Measurements from ENCODE around the gene EXOSC1.
"Not testable (repeated sequence)": the region's sequence is repeated elsewhere in the genome, so short reads cannot be mapped to it uniquely, and the experiment has no call there.

The EXOSC1 gene

DNA sequence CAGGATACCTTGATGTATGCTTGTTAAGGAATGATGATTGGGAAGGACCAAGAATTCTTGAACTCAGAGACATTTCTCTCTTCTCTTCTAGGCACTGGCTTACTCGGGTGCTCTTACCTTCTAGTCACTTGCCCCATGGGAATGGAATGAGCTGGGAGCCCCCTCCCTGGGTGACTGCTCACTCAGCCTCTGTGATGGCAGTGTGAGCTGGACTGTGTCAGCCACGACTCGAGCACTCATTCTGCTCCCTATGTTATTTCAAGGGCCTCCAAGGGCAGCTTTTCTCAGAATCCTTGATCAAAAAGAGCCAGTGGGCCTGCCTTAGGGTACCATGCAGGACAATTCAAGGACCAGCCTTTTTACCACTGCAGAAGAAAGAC is 10.9 kb upstream of the EXOSC1 start:
- DNase-seq = no peak

DNA sequence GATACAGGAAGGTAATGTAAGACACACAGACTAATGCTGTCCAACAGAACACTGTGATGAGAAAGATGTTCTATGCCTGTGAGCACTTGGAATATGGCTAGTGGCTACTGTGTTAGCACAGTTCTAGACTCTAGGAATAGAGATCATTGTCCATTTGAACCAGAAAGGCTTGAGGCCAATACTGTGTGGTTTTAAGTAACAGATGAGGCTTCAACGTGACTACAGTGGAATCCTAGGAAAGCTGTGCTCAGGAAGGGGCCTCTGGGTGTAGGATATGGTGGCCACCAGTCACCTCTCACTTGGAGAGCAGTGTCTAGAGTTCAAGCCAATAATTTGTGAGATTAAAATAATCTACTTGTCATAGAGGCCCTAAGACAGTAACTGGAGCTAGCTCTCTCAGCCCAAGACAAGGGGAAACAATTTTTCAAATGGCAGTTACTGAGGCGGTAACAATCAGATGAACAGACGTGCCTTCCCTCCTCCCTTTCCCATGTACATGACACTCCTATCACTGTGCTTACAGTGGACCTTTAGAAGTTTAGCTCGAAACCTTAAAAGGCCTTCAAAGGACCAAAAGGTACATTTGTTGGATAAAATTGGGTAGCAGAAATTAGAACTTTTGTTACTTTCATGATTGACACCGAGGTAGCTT is 10.4 kb upstream of the EXOSC1 start:
- no peak for DNase-seq

DNA sequence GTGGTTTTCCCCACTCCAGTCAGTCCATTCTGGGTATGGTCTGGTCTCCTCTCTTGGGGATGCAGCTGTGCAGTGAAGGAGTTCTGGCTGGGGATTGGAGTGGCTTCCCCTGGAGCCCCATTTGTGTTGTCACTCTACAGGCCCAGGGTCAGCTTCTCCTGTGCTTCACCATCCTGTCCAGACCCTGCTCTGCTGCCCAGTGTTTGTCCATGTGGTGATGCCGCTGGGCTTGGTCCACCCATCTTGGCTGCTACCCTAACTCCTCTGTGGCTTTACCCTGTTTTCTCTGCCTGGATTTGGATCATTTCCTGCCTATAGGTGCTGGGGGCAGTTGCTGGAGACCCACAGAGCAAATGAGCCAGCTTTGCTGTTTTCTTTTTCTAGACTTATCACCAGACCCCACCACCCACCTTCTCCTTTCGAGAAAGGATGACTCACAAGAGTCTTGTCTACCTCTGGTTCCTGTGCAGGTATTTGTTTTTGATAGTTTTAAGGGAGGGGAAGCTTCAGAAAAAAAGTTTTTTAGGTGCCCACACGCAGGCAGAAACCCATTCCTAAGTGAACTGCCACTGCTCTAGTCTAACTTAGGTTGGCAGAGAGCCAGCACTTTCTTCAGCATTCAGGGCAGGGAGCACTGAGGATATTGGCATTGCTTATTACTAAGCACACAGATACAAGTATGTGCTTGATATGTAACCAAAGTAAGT is 8.7 kb upstream of the EXOSC1 start:
- no peak for DNase-seq

DNA sequence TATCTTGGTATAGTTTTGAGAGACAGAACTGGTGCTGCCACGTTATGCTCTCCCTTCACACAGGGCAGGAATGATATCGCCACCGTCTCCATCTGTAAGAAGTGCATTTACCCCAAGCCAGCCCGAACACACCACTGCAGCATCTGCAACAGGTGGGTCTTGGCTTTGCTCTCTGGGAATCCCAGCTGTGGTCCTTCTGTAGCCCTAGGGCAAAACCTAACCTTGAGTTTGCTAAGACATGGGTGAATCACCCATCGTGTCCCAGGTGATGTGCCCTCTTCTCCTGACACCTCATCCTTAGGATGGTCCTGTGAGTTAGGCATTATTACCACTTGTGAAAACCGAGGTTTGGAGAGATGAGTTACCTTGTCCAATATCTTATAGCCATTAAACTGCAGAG is 6.5 kb upstream of the EXOSC1 start:
- no peak for DNase-seq

DNA sequence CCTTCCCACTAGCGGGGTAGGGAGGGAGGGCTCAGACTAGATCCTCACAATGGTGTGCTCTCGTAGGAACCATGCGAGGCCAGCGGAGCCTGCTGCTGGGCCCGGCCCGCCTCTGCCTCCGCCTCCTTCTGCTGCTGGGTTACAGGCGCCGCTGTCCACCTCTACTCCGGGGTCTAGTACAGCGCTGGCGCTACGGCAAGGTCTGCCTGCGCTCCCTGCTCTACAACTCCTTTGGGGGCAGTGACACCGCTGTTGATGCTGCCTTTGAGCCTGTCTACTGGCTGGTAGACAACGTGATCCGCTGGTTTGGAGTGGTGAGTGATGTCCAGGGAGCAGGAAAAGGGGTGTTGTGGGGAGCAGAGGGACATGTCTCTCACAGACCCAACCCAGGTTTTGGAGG is 5.8 kb upstream of the EXOSC1 start:
- DNase-seq = no peak

DNA sequence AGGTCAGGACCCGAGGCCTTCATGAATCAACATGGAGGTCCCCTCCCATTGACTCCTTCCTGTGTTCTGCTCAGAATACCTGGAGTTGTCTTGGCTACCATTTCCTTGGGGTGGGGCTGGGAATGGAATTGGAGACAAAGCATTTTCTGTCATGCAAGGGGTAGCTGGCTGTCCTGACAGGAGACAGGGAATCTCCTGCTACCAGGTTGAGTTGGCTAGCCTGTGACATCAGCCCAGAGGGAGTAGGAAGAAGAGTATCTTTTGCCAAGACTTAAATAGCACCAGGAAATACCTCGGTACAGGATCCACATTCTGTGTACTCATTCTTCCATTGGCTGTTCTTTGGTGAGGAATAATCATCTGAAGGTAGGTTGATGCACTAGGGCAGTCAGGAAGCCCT is 5.0 kb upstream of the EXOSC1 start:
- DNase-seq = no peak

DNA sequence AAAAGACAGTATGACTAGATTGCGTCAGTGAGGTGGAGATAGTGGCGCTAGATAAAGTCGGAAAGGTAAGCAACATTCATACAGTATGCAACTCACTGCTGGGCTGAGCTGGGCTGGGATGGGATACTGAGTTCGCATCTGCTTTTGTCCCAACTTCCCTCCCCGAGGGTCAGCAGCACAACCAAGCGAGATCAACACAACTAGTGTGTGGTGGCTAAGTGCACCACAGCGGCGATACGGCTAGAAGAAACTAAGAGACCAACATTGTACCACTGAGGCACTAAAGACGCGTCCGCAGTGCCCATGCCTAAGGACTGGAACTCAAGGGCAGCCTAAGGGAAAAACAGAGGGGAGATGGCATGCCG is 467 bp downstream of the EXOSC1 start:
- DNase-seq = no peak

DNA sequence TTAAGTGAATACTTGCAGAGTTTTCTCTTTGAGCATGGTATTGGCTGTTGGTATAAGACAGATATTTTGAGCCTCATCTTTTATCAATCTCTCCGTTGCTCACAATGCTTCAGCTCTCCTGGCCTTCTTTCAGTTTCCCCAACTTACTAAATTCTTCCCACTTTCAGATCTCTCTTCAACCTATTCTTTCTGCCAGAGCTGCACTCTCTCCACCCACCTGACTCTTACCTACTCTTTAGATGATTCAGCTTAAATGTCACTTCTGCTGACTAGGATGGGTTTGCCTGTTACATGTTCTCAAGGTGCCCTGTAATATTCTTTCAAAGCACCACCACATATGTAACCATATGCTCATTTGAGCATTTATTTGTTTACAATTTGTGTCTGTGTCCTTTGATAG is 1.6 kb downstream of the EXOSC1 start:
- DNase-seq = no peak

DNA sequence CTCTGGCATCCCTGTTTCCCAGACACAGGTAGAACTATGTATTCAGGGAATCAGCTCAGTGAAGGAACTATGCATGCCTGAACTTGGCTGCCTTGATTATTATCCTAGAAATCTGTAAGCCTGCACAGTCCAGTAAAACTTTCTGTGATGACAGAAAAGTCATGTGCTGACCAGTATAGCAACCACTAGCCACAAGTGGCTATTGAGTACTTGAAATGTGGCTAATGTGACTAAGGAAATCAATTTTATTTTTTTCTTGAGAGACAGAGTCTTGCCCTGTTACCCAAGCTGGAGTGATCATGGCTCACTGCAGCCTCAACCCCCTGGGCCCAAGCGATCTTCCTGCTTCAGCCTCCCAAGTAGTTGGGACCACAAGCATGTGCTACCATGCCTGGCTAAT is 3.5 kb downstream of the EXOSC1 start:
- DNase-seq = no peak

DNA sequence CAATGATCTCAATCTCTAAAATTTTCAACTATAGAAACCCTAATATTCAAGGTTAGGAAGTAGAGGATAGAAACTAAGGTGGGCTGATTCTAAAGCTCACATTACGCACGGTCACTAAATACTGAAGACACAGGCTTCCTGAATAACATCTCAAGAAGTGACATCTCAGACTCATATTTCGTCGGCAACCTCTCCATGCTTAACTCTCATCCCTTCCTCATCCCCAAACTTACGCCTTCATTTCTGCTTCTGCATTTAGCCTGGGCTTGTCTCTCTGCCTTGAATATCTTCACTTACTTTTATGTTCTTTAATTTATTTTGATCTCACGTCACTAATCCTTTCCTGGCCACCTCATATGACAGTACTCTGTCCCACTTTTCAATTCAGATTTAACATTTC is 10.6 kb downstream of the EXOSC1 start:
- no peak for DNase-seq

DNA sequence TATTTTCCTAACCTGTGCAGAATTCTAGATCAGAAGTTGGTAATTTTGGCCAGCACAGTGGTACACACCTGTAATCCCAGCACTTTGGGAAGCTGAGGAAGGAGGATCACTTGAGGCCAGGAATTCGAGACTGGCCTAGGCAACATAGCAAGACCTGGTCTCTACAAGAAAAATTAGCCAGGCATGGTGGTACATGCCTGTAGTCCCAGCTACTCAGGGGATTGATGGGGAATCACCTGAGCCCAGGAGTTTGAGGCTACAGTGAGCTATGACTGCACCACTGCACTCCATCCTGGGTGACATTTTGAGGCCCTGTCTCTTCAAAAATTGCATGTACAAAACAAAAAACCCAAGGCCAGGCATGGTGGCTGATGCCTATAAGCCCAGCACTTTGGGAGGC is 11.2 kb downstream of the EXOSC1 start:
- DNase-seq = no peak

DNA sequence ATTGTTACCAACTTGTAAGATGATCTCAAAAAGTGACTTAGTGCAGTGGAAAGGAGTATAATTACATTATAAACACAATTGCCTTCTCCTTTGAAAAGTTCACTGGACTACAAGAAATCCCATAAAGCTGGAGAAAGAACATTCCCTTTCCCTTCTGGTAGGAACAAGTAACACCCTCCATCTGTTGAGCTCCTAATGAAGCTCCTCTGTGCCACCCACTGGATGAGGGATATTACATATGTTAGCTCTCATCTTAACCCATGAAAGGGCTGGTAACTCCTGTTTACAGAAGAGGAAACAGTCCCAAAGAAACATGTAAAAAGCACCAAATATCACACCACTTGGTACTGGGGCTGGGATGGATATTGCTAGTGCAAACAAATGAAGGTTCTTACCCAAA is 11.8 kb downstream of the EXOSC1 start:
- DNase-seq = no peak

DNA sequence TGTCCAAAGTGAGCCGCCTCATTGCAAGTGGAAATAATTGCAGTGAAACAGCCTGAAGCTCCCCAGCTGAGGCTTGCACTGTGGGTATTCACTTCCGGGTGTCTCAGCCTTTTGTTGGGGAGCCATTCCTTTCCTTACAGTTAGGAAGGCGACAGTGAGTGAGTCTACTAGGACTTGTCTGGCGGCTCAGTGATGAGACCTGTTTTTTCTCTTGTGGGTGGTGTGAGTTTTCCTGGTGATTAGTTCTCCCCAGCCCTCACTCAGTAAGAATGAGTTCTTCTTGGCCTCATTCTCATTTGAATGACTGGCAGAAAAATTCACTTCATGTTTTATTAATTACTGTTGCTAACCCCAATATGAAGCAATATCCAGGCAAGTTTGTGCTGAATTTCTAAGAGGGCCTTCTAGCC is 17.2 kb downstream of the EXOSC1 start:
- no peak for DNase-seq

DNA sequence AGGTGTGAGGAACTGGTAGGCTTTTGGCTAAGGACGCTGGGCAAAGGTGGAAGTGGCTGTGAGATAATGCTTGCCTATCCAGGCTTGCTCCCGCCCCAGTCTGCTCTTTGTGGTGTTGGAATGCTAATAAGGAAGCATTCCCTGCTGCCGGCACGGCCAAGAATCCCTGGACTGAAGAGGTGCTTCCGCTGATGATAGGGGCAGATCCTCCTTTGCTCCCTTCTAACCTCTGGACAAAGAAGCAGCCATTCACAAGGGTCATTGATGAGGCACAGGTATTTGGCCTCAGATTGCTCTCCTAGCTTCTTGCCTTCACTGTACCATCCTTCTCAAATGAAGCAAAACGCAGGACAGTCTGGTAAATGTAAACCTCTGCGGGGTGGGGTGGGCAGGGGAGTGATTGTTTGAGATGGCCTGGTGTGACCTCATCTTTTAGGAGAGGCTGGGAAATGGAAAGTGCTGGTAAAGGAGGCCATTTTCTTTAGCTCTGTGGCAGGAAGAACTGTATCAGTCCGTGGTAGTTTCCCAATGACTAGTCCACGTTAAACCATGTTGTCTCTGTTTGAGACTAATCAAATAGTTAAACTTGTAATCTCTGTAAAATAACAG is 18.1 kb downstream of the EXOSC1 start:
- no peak for DNase-seq

DNA sequence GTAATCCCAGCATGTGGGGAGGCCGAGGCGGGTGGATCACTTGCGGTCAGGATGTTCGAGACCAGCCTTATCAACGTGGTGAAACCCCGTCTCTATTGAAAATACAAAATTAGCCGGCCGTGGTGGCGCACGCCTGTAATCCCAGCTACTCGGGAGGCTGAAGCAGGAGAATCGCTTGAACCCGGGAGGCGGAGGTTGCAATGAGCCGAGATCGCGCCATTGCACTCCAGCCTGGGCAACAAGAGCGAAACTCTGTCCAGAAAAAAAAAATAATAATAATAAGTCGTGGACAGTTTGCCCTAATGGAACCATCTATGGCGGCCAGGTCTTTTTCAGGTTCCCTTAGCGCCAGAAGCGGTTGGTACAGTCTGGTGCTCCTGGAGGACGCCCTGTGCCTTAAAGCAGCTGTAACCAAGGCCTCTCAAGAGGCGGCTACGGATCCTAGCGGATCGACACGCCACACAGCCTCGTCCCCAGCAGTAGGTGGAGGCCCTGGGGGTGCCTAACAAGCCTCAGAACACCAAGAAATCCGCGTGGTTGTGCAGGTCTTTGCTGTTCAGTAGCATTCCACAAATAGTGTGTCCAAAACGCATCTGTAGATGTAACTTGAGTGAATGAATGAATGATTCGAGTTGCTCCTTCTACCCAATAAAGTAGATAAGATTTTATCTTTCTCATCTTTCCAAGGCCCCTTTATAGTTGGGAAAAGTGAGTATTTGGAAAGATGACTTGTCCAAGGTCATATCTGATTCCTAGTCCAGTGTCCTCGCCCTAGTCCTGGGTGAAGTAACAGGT is 18.8 kb downstream of the EXOSC1 start:
- DNase-seq = no peak

DNA sequence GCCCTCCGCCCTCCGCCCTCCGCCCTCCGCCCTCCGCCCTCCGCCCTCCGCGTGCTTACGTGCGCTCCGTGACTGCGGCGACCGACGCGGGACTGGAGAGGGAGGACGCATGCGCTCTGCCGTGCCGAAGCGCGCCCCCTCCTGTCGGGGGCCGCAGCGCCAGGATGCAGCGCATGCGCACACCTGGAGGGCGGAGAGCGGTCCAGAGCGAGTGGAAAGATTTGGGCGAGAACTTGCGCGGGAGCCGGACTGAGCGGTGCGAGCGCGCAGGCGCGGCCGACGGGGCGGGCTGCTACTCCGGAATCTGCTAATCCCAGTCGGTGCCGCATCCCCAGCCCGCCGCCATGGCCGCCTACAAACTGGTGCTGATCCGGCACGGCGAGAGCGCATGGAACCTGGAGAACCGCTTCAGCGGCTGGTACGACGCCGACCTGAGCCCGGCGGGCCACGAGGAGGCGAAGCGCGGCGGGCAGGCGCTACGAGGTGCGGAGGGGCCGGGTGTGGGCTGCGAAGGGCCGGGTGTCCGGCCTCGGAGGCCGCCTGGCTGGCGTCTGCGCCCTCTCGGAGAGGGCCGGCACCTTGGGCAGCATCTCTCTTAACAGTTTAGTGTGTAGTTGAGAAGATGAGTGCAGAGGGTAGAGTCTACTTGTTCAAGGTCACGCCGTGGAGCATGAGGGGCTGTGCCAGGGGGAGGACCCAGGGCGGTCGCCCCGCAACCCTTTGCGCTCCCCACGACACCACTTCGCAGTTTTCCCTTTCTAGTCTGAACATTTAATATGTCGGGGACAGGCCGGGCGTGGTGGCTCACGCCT is 19.6 kb downstream of the EXOSC1 start, which contains the start of gene PGAM1:
Gene PGAM1, plus strand, starts transcription at position 228 of the 812 bp plus-strand sequence. Its CDS starts 117 bp downstream, at position 345.
- DNase-seq = peak; percentile 97

DNA sequence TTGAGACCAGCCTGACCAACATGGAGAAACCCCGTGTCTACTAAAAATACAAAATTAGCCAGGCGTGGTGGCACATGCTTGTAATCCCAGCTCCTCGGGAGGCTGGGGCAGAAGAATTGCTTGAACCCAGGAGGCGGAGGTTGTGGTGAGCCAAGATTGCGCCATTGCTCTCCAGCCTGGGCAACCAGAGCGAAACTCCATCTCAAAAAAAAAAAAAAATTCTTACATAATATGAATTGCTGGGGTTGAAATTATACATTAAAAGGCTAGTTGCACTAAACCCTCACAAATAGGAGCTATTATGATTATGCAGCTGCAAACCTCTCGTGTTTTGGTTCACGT is 22.1 kb downstream of the EXOSC1 start:
- DNase-seq = not testable (repeated sequence)

DNA sequence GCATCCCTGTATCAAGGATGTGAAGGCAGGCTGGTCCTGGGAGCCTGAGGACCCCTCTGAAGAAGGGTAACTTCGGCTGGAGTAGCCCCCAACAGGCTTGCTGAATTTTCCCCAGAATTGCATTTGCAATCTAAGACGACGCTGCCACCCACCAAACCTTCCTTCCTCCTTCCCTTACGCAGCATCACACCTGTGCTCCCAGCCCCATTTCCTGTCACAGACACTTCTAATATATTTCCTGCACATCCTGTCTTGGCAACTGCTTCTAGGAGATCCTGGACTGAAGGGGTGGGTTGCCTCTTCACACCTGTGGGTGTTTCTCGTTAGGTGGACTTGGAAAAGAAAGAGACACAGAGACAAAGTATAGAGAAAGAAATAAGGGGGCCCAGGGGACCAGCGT is 29.2 kb downstream of the EXOSC1 start:
- DNase-seq = no peak

DNA sequence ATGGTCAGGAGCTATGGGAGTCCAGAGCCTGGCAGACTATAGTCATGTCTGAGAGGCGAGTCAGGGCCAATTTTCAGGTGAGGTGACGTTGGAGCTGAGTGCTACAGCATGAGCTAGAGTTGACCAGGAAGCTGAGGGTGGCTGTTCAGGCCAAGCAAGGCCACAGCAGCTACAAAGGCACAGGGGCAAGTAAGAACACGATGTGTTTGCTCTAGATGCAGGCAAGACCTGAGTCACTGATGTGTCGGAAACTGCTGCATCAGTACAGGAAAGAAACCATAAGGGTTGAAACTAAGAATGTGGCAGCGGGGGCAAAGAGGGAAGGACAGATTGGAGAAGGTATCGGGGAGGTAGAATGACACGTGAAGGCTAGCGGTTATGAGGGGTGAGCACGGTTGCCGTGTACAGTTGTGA is 32.9 kb downstream of the EXOSC1 start:
- no peak for DNase-seq

DNA sequence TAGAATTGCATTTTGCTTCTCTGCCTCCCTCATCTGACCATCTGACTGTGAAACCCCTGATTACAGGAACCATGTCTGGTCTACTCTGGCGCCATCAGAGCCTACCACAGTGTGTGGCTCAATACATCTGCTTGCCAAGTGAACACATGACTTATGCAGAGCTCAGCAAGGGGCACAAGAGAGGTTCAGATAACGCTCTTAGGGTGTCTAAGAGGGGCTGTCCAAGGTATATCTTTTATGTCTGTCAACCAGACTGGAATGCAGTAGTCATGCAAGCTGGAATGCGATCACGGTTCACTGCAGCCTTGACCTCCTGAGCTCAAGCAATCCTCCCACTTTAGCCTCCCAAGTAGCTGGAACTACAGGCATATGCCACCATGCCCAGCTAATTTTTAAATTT is 34.4 kb downstream of the EXOSC1 start:
- no peak for DNase-seq

DNA sequence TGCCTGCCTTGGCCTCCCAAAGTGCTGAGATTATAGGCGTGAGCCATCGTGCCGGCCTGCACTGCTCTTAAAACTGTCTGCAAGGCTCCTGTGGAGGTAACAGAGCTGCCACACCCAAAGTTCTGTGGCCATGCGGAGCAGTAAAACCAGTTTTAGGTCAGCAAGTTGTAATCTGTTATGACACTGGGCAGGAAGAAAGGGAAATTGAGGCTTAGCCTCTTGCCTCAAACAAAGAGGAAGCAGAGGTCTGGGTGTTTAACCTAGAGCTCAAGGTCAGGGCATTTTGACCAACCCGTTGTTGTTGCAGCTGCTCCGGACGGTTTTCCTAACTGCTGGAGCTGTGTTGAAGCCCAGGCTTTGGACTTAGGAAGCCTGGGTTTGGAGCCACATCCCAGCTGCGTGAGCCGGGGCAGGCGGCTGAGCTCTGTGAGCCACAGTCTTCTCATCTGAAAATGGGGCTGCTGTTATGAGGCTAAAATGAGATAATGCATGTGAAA is 37.3 kb downstream of the EXOSC1 start:
- no peak for DNase-seq

DNA sequence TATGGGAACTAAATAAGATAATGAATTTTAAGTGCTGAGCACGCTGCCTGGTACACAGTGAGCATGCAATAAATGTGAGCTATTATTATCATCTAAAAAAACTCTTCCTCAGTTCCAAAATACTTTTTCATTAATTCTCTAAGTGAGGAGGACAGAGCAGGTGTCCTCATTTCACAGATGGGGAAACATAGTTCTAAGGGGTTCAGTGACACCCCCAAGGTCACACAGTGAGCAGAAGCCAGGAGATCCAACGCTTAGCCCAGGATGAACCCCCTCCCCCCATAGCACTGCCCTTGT is 37.9 kb downstream of the EXOSC1 start:
- DNase-seq = no peak

All from right hindlimb (tissue), 1 donor.